K562 (cell line): ENCODE measurements around the gene DACT3. TPM values are rescaled to one million over a fixed set of nuclear protein-coding genes. Genes with fewer than 3 reads are reported as not detected.

ENCODE experiments used
- ATAC-seq: fragments of 200-7000 bp; cut with Tn5 transposase; 3 replicates; pipeline ENCODE4 v1.9.1; 2020; ENCODE audit warnings: moderate library complexity
- BruUV-seq: library from RNA; stranded (reverse); fragments of 400-500 nt; replicated peaks from 2 replicates; lab custom pipeline; 2021; lab: Mats Ljungman, UMichigan
- CTCF ChIA-PET: fragments of 300-600 bp; formaldehyde crosslinking; extraction: SDS; loops from one replicate; lab custom pipeline; 2021; ENCODE audit warnings: low intra/inter-chr PET ratio; lab: Yijun Ruan, JAX
- POLR2A ChIA-PET: fragments of 300-600, 350-650 bp; sonication (Branson Sonifier 250); formaldehyde crosslinking; extraction: SDS; loops from one replicate; lab custom pipeline; 2021; ENCODE audit warnings: antibody characterized with exemption, inconsistent platforms; lab: Yijun Ruan, JAX
- DNase-seq, 4 experiments: peaks; one replicate each; pipeline versions ENCODE4 v3.0.0 to v3.0.0-alpha.2; 2011 to 2018; ENCODE audit warnings: low spot score in 3 of 4, mixed read lengths in 3 of 4; ENCODE audit errors: extremely low read depth in 1 of 4
- FAIRE-seq: peaks from 2 replicates; lab custom pipeline; 2011; peaks lifted over from hg19 to GRCh38; lab: Jason Lieb, UNC
- H2AFZ ChIP-seq: 2 replicates; pipeline ENCODE4 v1.6.0; 2011; ENCODE audit warnings: low read depth, low read length, control low read depth, inconsistent platforms
- H3K27ac ChIP-seq: fragments of 200-600 bp; 3 replicates; pipeline ENCODE4 v1.8.0; 2011; ENCODE audit warnings: low read depth, mild to moderate bottlenecking, control low read depth, inconsistent platforms, low read length, moderate library complexity, mixed read lengths; ENCODE audit errors: extremely low read depth
- H3K27me3 ChIP-seq, 2 experiments: fragments of 300-600 bp in 1 of 2; 2 replicates in 1 of 2; 3 replicates in 1 of 2; pipeline versions ENCODE4 v1.6.0 to v1.8.0; 2011; ENCODE audit warnings: inconsistent platforms in 2 of 2, low read length in 2 of 2, mild to moderate bottlenecking in 1 of 2, mixed read lengths in 1 of 2, moderate library complexity in 1 of 2; ENCODE audit not compliant: control insufficient read depth in 2 of 2, insufficient read depth in 2 of 2
- H3K36me3 ChIP-seq: fragments of 300-600 bp; 3 replicates; pipeline ENCODE4 v1.8.0; 2011; ENCODE audit warnings: mild to moderate bottlenecking, low read length, inconsistent platforms; ENCODE audit not compliant: control insufficient read depth, insufficient read depth
- H3K4me1 ChIP-seq, 2 experiments: fragments of 200-600 bp in 1 of 2; replicated peaks in 1 of 2; 2 replicates in 1 of 2; 3 replicates in 1 of 2; pipeline versions ENCODE4 v1.5.1 to v1.8.0; 2011; ENCODE audit warnings: inconsistent platforms in 2 of 2, low read length in 2 of 2, mild to moderate bottlenecking in 1 of 2, mixed read lengths in 1 of 2, moderate library complexity in 1 of 2; ENCODE audit not compliant: control insufficient read depth in 2 of 2, insufficient read depth in 2 of 2
- H3K4me2 ChIP-seq: 2 replicates; pipeline ENCODE4 v1.6.1; 2011; ENCODE audit warnings: low read length, control low read depth, inconsistent platforms, mixed read lengths; ENCODE audit not compliant: insufficient read depth
- H3K4me3 ChIP-seq: fragments of 200-600 bp; sonication (generic), shearing (Covaris generic); 2 replicates; pipeline ENCODE4 v1.5.1; 2016; ENCODE audit warnings: control low read depth, inconsistent platforms
- H3K79me2 ChIP-seq: fragments of 200-600 bp; 3 replicates; pipeline ENCODE4 v1.8.0; 2011; ENCODE audit warnings: low read length, inconsistent platforms; ENCODE audit not compliant: control insufficient read depth, insufficient read depth
- H3K9ac ChIP-seq, 2 experiments: 2 replicates each; pipeline versions ENCODE4 v1.6.0 to v1.6.1; 2011; ENCODE audit warnings: low read depth in 2 of 2, low read length in 2 of 2, control low read depth in 1 of 2, inconsistent platforms in 1 of 2, mild to moderate bottlenecking in 1 of 2, mixed read lengths in 1 of 2; ENCODE audit not compliant: insufficient read depth in 1 of 2
- H3K9me1 ChIP-seq: one replicate; pipeline ENCODE4 v1.6.0; 2011; ENCODE audit warnings: inconsistent platforms, mild to moderate bottlenecking, low read length, moderate library complexity; ENCODE audit not compliant: control insufficient read depth, insufficient read depth
- H3K9me3 ChIP-seq: replicated peaks from 2 replicates; pipeline ENCODE4 v1.5.1; 2011; ENCODE audit warnings: low read depth, low read length, inconsistent platforms; ENCODE audit not compliant: control insufficient read depth, insufficient read depth
- H4K20me1 ChIP-seq: replicated peaks from 2 replicates; pipeline ENCODE4 v1.6.1; 2011; ENCODE audit warnings: low read length, inconsistent platforms, mixed read lengths; ENCODE audit not compliant: control insufficient read depth, insufficient read depth
- CBX5 ChIP-seq: IDR thresholded peaks from 2 replicates; pipeline ENCODE4 v1.6.1; 2014; ENCODE audit warnings: low read depth, borderline replicate concordance
- HDAC2 ChIP-seq: fragments of 450-650 bp; IDR thresholded peaks from 2 replicates; pipeline ENCODE4 v1.6.1; 2016; ENCODE audit warnings: mild to moderate bottlenecking
- HOXB6 ChIP-seq: fragments of 250-450 bp; sonication (Bioruptor Pico); IDR thresholded peaks from 2 replicates; pipeline ENCODE4 v1.5.1; 2022; ENCODE audit warnings: mild to moderate bottlenecking, borderline replicate concordance
- KDM2B ChIP-seq: fragments of 250-450 bp; sonication (Bioruptor Pico); IDR thresholded peaks from 2 replicates; pipeline ENCODE4 v1.8.0; 2021; ENCODE audit warnings: mild to moderate bottlenecking, moderate library complexity
- LARP7 ChIP-seq: fragments of 450-650 bp; IDR thresholded peaks from 2 replicates; pipeline ENCODE4 v1.6.1; 2016
- MCM5 ChIP-seq: fragments of 450-650 bp; IDR thresholded peaks from 2 replicates; pipeline ENCODE4 v1.6.1; 2016; ENCODE audit warnings: low read depth
- STAG1 ChIP-seq: sonication (generic); formaldehyde crosslinking; IDR thresholded peaks from 2 replicates; pipeline ENCODE4 v1.5.0; 2020; ENCODE audit warnings: missing genetic modification reagents, borderline replicate concordance
- XRCC3 ChIP-seq: fragments of 450-650 bp; IDR thresholded peaks from 2 replicates; pipeline ENCODE4 v1.6.1; 2017; ENCODE audit warnings: mild to moderate bottlenecking, moderate library complexity
- ZNF197 ChIP-seq: fragments of 200-800 bp; sonication (Bioruptor generic); IDR thresholded peaks from 2 replicates; pipeline ENCODE4 v1.6.1; 2016; ENCODE audit warnings: low read depth, missing genetic modification characterization, missing compliant biosample characterization
- whole genome bisulfite sequencing: fragments of 100-300 bp; shearing (Covaris generic); methylation state at CpG from one replicate; pipeline ENCODE4 v1.1.6; 2016; ENCODE audit warnings: low coverage, mixed read lengths; ENCODE audit not compliant: insufficient coverage; ENCODE audit errors: missing lambda C conversion rate; 5-methylcytosine and 5-hydroxymethylcytosine counted together
- in situ Hi-C: fragments of 300-500 bp; cut with MboI; formaldehyde crosslinking; loops from 4 replicates; pipeline ENCODE4 v1.15.0; 2018; ENCODE audit warnings: inconsistent platforms, mixed read lengths
- intact Hi-C: fragments of 100-400 bp; cut with micrococcal nuclease; formaldehyde crosslinking; loops from 2 replicates; pipeline ENCODE4 v1.14.2; 2022
- polyA plus RNA-seq, 8 experiments: library from polyadenylated mRNA; depleted of rRNA in 4 of 8; stranded (reverse) in 5 of 8; unstranded in 3 of 8; fragments of >200 nt; fragmentation: Nextera tagmentation in 2 of 8; fragmentation: Illumina TruSeq in 1 of 8; extraction: Ambion mirVana in 2 of 8; extraction: Trizol in 1 of 8; gene quantifications; 2 replicates each; pipeline versions ENCODE4 v1.2.1 to v1.2.3, GENCODE V29; 2011 to 2014; ENCODE audit warnings: inconsistent platforms in 1 of 8, missing spikeins in 1 of 8
- total RNA-seq, 7 experiments: library from RNA; depleted of rRNA in 6 of 7; stranded (reverse); fragments of >200 nt in 6 of 7; fragmentation: Illumina TruSeq in 2 of 7; extraction: Trizol in 2 of 7; gene quantifications; 2 replicates each; pipeline versions ENCODE4 v1.2.1 to v1.2.3, GENCODE V29; 2011 to 2021; ENCODE audit warnings: low replicate concordance in 1 of 7
- TF ChIP-seq, protein P1 (sequence below): fragments of 450-650 bp; IDR thresholded peaks from 2 replicates; pipeline ENCODE4 v1.6.1; 2017; ENCODE audit warnings: antibody characterized with exemption, mild to moderate bottlenecking
- TF ChIP-seq, protein P2 (sequence below): fragments of 250-450 bp; sonication (Bioruptor Pico); IDR thresholded peaks from 2 replicates; pipeline ENCODE4 v1.8.0; 2021; ENCODE audit warnings: moderate library complexity, mild to moderate bottlenecking, inconsistent platforms
- TF ChIP-seq, protein P3 (sequence below): fragments of 450-650 bp; IDR thresholded peaks from 2 replicates; pipeline ENCODE4 v1.6.1; 2018; ENCODE audit warnings: mild to moderate bottlenecking, low read depth; ENCODE audit not compliant: partially characterized antibody
- TF ChIP-seq, protein P4 (sequence below), 2 experiments: fragments of 250-450 bp in 1 of 2; fragments of 450-650 bp in 1 of 2; sonication (Bioruptor Pico) in 1 of 2; IDR thresholded peaks; 2 replicates each; pipeline versions ENCODE4 v1.6.1 to v1.8.0; 2016 to 2021; ENCODE audit warnings: mild to moderate bottlenecking in 2 of 2, moderate library complexity in 2 of 2, missing compliant biosample characterization in 1 of 2, missing genetic modification characterization in 1 of 2

The DACT3 gene
- total and polyA plus RNA-seq, 9 of the 15 experiments (the other 6 are each of a cell fraction or from before 2014, with no cell fraction given), result 0.67 to 6.5 (median 3.5) TPM

DNA sequence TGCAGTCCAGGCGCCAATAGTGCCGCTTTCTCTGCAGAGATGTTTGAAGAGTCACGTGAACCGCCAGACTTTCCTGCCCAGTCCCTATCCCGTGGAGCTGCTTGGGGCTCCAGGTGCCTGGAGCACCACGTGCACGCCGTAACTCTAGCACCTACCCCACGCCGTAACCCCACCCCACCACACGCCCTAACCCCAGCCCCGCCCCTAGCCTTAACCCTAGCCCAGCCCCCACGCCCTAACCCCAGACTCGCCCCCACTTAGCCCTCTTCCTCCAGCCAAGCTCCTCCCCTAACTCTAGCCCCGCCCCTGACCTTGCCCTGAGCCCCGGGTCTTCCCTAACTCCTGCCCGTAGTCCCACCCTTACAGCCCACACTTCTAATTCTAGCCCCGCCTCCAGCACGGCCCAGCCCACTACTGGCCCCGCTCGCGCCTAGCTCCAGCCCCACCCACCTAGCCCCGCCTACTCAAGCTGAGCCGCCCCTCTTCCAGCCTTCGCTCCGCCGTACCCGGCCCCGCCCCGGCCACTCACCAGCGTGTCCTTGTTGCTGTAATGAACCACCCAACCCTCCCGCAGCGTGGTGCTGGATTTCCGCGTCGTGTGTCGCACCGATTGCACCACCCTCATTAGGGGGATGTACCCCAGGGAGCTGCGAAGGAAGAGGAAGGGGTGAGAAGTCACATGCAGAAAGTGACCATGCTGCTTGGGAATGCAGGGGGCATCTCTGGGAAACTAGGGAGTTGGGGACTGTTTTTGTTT, 36.4 kb upstream of the DACT3 start:
- WGBS, result 2% methylated on average over 35 of the region's 39 CpGs
- no TSS peak for BruUV-seq
- TF ChIP-seq KDM2B (CRISPR knock-in tag) (no peak), HOXB6 (CRISPR knock-in tag) (no peak), XRCC3 (no peak), HDAC2 (no peak), CBX5 (no peak), ZNF197 (CRISPR knock-in tag) (no peak), MCM5 (no peak), STAG1 (CRISPR knock-in tag) (no peak), LARP7 (no peak)
- TF ChIP-seq, protein P1, sequence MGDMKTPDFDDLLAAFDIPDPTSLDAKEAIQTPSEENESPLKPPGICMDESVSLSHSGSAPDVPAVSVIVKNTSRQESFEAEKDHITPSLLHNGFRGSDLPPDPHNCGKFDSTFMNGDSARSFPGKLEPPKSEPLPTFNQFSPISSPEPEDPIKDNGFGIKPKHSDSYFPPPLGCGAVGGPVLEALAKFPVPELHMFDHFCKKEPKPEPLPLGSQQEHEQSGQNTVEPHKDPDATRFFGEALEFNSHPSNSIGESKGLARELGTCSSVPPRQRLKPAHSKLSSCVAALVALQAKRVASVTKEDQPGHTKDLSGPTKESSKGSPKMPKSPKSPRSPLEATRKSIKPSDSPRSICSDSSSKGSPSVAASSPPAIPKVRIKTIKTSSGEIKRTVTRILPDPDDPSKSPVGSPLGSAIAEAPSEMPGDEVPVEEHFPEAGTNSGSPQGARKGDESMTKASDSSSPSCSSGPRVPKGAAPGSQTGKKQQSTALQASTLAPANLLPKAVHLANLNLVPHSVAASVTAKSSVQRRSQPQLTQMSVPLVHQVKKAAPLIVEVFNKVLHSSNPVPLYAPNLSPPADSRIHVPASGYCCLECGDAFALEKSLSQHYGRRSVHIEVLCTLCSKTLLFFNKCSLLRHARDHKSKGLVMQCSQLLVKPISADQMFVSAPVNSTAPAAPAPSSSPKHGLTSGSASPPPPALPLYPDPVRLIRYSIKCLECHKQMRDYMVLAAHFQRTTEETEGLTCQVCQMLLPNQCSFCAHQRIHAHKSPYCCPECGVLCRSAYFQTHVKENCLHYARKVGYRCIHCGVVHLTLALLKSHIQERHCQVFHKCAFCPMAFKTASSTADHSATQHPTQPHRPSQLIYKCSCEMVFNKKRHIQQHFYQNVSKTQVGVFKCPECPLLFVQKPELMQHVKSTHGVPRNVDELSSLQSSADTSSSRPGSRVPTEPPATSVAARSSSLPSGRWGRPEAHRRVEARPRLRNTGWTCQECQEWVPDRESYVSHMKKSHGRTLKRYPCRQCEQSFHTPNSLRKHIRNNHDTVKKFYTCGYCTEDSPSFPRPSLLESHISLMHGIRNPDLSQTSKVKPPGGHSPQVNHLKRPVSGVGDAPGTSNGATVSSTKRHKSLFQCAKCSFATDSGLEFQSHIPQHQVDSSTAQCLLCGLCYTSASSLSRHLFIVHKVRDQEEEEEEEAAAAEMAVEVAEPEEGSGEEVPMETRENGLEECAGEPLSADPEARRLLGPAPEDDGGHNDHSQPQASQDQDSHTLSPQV, result no peak
- TF ChIP-seq, protein P2, sequence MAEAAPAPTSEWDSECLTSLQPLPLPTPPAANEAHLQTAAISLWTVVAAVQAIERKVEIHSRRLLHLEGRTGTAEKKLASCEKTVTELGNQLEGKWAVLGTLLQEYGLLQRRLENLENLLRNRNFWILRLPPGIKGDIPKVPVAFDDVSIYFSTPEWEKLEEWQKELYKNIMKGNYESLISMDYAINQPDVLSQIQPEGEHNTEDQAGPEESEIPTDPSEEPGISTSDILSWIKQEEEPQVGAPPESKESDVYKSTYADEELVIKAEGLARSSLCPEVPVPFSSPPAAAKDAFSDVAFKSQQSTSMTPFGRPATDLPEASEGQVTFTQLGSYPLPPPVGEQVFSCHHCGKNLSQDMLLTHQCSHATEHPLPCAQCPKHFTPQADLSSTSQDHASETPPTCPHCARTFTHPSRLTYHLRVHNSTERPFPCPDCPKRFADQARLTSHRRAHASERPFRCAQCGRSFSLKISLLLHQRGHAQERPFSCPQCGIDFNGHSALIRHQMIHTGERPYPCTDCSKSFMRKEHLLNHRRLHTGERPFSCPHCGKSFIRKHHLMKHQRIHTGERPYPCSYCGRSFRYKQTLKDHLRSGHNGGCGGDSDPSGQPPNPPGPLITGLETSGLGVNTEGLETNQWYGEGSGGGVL (CRISPR knock-in tag), result no peak
- TF ChIP-seq, protein P3, sequence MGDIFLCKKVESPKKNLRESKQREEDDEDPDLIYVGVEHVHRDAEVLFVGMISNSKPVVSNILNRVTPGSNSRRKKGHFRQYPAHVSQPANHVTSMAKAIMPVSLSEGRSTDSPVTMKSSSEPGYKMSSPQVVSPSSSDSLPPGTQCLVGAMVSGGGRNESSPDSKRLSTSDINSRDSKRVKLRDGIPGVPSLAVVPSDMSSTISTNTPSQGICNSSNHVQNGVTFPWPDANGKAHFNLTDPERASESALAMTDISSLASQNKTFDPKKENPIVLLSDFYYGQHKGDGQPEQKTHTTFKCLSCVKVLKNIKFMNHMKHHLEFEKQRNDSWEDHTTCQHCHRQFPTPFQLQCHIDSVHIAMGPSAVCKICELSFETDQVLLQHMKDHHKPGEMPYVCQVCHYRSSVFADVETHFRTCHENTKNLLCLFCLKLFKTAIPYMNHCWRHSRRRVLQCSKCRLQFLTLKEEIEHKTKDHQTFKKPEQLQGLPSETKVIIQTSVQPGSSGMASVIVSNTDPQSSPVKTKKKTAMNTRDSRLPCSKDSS, result no peak
- TF ChIP-seq, protein P4, sequence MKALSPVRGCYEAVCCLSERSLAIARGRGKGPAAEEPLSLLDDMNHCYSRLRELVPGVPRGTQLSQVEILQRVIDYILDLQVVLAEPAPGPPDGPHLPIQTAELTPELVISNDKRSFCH (CRISPR knock-in tag; IDR thresholded peaks at IDR 0.05), result no peak
- TF ChIP-seq, protein P4 (tag; IDR thresholded peaks at IDR 0.05), result no peak

More for the DNA sequence above, 36.4 kb upstream of the DACT3 start:
- Histone ChIP-seq H3K4me2 (peak overlapping the region; percentile 86), H2AFZ (peak overlapping the region; percentile 75), H3K9ac (peak overlapping the region; percentile 51 to 87), H3K9me1 (no peaks in the 10 kb centered on the region), H3K4me3 (peak overlapping the region; percentile 34), H3K27ac (peak overlapping the region; percentile 74), H3K9me3 (no peaks in the 10 kb centered on the region; the same call in 1 of the 2 replicates), H4K20me1 (0 out of 2 replicates have a peak, but pooled peaks cover 3% of the 10 kb centered on the region), H3K79me2 (peaks cover 12% of the 10 kb centered on the region; the same call in 2 of the 3 replicates), H3K27me3 (no peaks in the 10 kb centered on the region), H3K4me1 (peaks cover 12 to 21% of the 10 kb centered on the region in 2 experiments; a peak in 4 of 5 replicates), H3K36me3 (peaks cover 80% of the 10 kb centered on the region; the same call in 2 of the 3 replicates)
- DNase-seq (peak; percentile 99 to 100 (median 100)), FAIRE-seq (peak; percentile 98), ATAC-seq (peak; percentile 99)
- POLR2A ChIA-PET, result interaction anchor here (0.7 to 1.7 kb wide), 10 partner anchors 8 to 295 kb away, joined by 3 to 5 read pairs (median 4); partner anchors contain the start of gene SLC1A5
- intact Hi-C loops (no loop called here), in situ Hi-C loops (no loop called here)
- CTCF ChIA-PET, result no interaction called here
